Right cardiac atrium (tissue), 5 donors: ENCODE measurements around the gene EFCAB11. TPM values are rescaled to one million over a fixed set of nuclear protein-coding genes. Genes with fewer than 3 reads are reported as not detected.

ENCODE experiments used
- ATAC-seq, 2 donors: fragments of 200-7000 bp; cut with Tn5 transposase; one replicate each; pipeline versions ENCODE4 v1.8.0 to v1.9.1; 2020; ENCODE audit warnings: moderate library complexity in 2 of 2, mild to moderate bottlenecking in 1 of 2
- DNase-seq, 3 donors: peaks; one replicate each; pipeline ENCODE4 v3.0.0-alpha.2; 2020
- H3K27ac ChIP-seq: one replicate; pipeline ENCODE4 v1.5.1; 2013; ENCODE audit warnings: mild to moderate bottlenecking, low read length, control low read depth, moderate library complexity
- H3K27me3 ChIP-seq: one replicate; pipeline ENCODE4 v1.6.1; 2013; ENCODE audit not compliant: control insufficient read depth, insufficient read depth
- H3K4me1 ChIP-seq: one replicate; pipeline ENCODE4 v1.6.1; 2013; ENCODE audit warnings: low read length; ENCODE audit not compliant: control insufficient read depth, insufficient read depth
- H3K4me3 ChIP-seq: one replicate; pipeline ENCODE4 v1.5.1; 2013; ENCODE audit warnings: low read length, control low read depth
- H3K9me3 ChIP-seq: one replicate; pipeline ENCODE4 v1.6.1; 2013; ENCODE audit warnings: low read length; ENCODE audit not compliant: control insufficient read depth
- WGBS: extraction: QIAGEN DNeasy Blood & Tissue Kit; methylation state at CpG from one replicate; pipeline ENCODE4 v1.1.7; 2013; 5-methylcytosine and 5-hydroxymethylcytosine counted together
- intact Hi-C, 4 donors: fragments of 100-400 bp; cut with DNase I; formaldehyde crosslinking; loops; one replicate each; pipeline versions ENCODE4 v1.11.0 to v1.14.0; 2022 to 2023
- polyA plus RNA-seq: library from polyadenylated mRNA; stranded (reverse); fragments of 200-250 nt; gene quantifications from one replicate; pipeline ENCODE4 v1.2.3, GENCODE V29; 2013
- total RNA-seq, 4 donors: library from RNA; stranded (reverse); fragmentation: NEBNext Ultra II Directional; extraction: Animal tissue kit (Norgen Biotek cat#: 25700); gene quantifications; one replicate each; pipeline ENCODE4 v1.2.1, GENCODE V29; 2021
- donor health status: healthy with polysubstance abuse.
- donor health status: DM: no; HTN: yes; CAD: no.
- donor health status: DM: no; HTN: no; CAD: no.
- donor health status: DM: no; HTN: yes; CAD: no; lungs with severe emphysema.
- donor health status: DM: yes; HTN: yes; CAD: no.

EFCAB11 gene
- total and polyA plus RNA-seq, 5 donors = 3.0 to 4.2 (median 4.2) TPM

DNA sequence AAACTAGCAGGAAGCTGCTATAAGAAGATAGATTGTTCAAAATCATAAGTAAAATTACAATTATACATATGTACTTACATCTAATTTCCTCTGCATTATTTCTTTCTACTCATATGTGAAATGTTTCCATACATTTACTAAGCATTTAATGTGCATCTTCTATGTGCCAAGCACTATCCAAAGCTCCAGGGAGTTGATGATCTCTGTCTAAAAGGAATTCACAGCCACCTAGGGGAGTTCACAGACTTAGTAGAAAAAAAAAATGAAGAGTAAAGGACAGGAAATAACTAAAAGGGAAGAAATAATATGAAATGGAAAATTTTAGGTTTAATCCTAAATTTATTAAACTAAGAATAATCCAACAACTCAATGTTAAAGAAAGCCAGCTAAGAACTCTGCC is 91.7 kb downstream of the EFCAB11 start:
- DNase-seq = no peak
- Histone ChIP-seq H3K4me1 (no peaks in the 10 kb centered on the region), H3K4me3 (no peak overlapping the region), H3K9me3 (peaks cover 2% of the 10 kb centered on the region), H3K27ac (no peak overlapping the region), H3K27me3 (no peaks in the 10 kb centered on the region)
- ATAC-seq = no peak
- intact Hi-C loops = no loop called here

GRCh38 chr14:89861630-89862029 is 92.9 kb downstream of the EFCAB11 start:
- no peak for ATAC-seq
- H3K4me3 ChIP-seq = no peak overlapping the region
- intact Hi-C loops = no loop called here
- H3K27ac ChIP-seq = no peak overlapping the region
- H3K9me3 ChIP-seq = no peaks in the 10 kb centered on the region
- no peaks in the 10 kb centered on the region for H3K4me1 ChIP-seq
- H3K27me3 ChIP-seq = no peaks in the 10 kb centered on the region
- no peak for DNase-seq

GRCh38 chr14:89858089-89858488 is 96.4 kb downstream of the EFCAB11 start:
- DNase-seq = no peak
- H3K9me3 ChIP-seq = no peaks in the 10 kb centered on the region
- H3K4me3 ChIP-seq = no peak overlapping the region
- intact Hi-C loops = no loop called here
- 76% methylated on average over 4 of the region's 4 CpGs for WGBS
- no peaks in the 10 kb centered on the region for H3K27me3 ChIP-seq
- H3K27ac ChIP-seq = no peak overlapping the region
- no peak for ATAC-seq
- H3K4me1 ChIP-seq = no peaks in the 10 kb centered on the region

DNA sequence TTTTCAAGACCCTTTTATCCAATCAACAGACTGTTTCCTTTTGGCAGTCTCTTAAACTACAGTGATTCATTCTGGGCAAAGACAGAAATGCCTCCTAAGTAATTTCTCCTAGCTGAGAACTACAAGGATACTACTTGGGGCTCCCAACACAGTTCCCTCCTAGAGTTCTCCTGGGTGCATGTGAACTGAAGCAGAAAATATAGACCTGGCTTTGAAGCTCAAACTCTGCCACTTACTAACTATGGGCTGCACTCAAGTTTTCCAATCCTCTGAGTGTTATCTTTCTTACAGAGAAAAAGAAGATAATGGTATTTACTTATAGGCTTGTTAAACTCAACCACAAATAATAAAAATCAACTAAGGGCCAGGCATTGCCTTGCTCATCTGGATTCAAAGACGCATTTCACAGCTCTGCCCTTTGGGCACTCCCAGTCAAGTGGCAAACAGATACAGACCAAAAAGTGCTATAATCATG is 97.6 kb downstream of the EFCAB11 start:
- Histone ChIP-seq H3K4me1 (no peaks in the 10 kb centered on the region), H3K27ac (no peak overlapping the region), H3K27me3 (no peaks in the 10 kb centered on the region), H3K9me3 (no peaks in the 10 kb centered on the region), H3K4me3 (no peak overlapping the region)
- DNase-seq = no peak
- 91% methylated on average over 1 of the region's 1 CpG for WGBS
- ATAC-seq = no peak
- intact Hi-C loops = no loop called here

GRCh38 chr14:89855961-89856656 is 98.4 kb downstream of the EFCAB11 start:
- no peaks in the 10 kb centered on the region for H3K4me1 ChIP-seq
- intact Hi-C loops = no loop called here
- ATAC-seq = peak in 1 of 2 donors; percentile 29
- H3K27ac ChIP-seq = no peak overlapping the region
- no peaks in the 10 kb centered on the region for H3K27me3 ChIP-seq
- H3K9me3 ChIP-seq = no peaks in the 10 kb centered on the region
- H3K4me3 ChIP-seq = no peak overlapping the region
- DNase-seq = no peak
- 86% methylated on average over 8 of the region's 8 CpGs for WGBS

DNA sequence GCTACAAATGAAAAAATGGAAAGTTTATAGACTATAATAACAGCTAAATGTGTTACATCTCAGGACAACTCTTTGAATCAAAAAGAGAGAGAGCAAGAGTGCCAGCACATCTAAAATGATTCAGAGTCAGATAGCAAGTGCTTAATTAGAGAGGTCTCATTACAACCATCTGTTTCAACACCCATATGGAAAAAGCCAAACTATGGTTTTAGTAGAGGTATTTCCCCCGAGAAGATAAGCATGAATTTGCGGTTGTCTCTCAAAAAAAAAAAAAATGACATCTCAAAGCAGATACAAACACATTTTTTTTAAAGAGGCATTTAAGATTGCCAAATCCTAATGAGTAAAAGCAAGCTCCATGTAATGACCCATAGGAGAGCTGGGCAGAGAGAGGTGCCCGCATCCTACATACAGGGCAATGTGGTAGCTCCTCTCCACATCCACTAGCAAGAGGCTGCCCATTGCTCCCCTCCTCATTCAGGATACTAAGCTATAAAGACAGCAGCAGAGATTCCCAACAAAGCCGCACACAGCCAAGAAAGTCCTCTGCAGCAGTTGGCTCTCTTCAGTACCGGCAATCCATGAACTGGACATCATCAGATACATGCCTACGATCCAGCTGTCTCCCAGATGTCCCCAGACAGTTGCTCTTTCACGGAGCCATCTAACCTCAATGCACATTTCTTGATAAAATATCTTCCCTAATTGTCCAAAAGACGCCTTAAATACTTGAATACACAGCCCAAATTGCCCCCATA is 100.4 kb downstream of the EFCAB11 start:
- DNase-seq (no peak), ATAC-seq (no peak)
- Histone ChIP-seq H3K4me3 (no peak overlapping the region), H3K9me3 (no peaks in the 10 kb centered on the region), H3K27me3 (no peaks in the 10 kb centered on the region), H3K4me1 (no peaks in the 10 kb centered on the region), H3K27ac (no peak overlapping the region)
- 74% methylated on average over 8 of the region's 8 CpGs for WGBS
- intact Hi-C loops = no loop called here

DNA sequence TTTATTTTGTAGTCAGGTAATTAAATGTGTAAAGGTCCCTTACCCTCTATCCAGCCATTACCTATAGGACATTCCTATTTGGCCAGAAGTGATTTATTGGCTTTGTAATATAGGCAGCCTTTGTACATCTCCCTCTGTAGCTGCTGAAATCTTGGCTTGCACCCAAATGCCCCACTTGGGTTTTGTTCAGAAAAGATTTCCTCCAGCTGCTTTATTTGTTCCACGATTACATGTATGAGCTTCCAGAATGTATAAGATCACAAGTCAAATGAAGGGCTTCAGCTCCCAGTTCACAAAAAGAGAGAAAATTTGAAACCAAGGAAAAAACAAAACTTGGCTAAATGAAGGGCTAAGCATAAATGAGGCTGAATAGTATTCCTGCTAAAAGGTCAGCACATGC is 103.4 kb downstream of the EFCAB11 start:
- DNase-seq (no peak), ATAC-seq (no peak)
- 24% methylated on average over 1 of the region's 1 CpG for WGBS
- Histone ChIP-seq H3K9me3 (no peaks in the 10 kb centered on the region), H3K4me1 (no peaks in the 10 kb centered on the region), H3K4me3 (no peak overlapping the region), H3K27ac (no peak overlapping the region), H3K27me3 (no peaks in the 10 kb centered on the region)
- intact Hi-C loops = no loop called here

- intact Hi-C loops = no loop called here
- 91% methylated on average over 1 of the region's 1 CpG for WGBS
Observed at GRCh38 chr14:89849931-89850330, 104.6 kb downstream of the EFCAB11 start.

DNA sequence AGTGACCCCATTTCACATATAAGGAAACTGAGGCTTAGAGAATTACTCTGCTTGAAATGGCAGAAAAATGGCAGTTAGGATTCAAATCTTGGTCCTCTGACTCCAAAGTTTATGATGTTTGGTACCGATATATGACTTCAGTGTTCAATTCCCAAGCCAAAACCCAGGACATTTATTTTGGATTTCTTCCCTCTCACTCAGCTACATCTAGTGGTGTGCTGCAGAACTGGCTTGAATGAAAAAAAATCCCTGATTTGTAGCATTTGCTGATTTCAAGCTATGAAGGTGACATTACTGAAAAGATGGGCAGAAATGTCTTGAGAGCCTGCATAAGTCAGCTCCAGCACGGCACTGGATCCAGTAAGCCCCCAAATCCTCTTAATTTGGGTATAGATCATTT is 106.4 kb downstream of the EFCAB11 start:
- DNase-seq (no peak), ATAC-seq (no peak)
- Histone ChIP-seq H3K27me3 (no peaks in the 10 kb centered on the region), H3K4me1 (no peaks in the 10 kb centered on the region), H3K27ac (no peak overlapping the region), H3K9me3 (no peaks in the 10 kb centered on the region), H3K4me3 (no peak overlapping the region)
- WGBS = 76% methylated on average over 2 of the region's 2 CpGs
- intact Hi-C loops = no loop called here

More at GRCh38 chr14:89849931-89850330, 104.6 kb downstream of the EFCAB11 start:
- H3K9me3 ChIP-seq = no peaks in the 10 kb centered on the region
- no peaks in the 10 kb centered on the region for H3K4me1 ChIP-seq
- no peak overlapping the region for H3K4me3 ChIP-seq
- H3K27me3 ChIP-seq = no peaks in the 10 kb centered on the region
- ATAC-seq (no peak), DNase-seq (no peak)
- no peak overlapping the region for H3K27ac ChIP-seq

DNA sequence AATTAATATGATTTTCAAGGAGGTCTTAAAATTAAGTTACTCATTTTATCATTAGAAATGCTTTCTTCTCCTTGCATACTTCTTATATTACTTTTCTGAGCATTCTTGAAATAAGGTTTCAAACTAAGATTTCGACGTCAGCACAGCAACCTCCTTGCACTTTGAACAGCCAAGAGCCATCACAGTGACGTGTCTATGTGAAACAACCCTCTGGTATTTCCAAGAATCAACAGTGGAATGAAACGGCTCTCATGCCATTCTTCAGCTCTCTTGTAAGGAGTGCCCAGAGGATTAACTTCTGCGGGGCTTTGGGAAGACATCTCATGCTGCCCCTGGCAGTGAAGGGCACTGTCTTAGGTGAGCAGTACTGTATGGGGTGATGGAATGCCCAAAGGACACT is 109.2 kb downstream of the EFCAB11 start:
- intact Hi-C loops = no loop called here
- no peak for DNase-seq
- no peak overlapping the region for H3K27ac ChIP-seq
- H3K27me3 ChIP-seq = no peaks in the 10 kb centered on the region
- H3K4me1 ChIP-seq = no peaks in the 10 kb centered on the region
- no peaks in the 10 kb centered on the region for H3K9me3 ChIP-seq
- H3K4me3 ChIP-seq = no peak overlapping the region
- 73% methylated on average over 5 of the region's 5 CpGs for WGBS
- no peak for ATAC-seq

DNA sequence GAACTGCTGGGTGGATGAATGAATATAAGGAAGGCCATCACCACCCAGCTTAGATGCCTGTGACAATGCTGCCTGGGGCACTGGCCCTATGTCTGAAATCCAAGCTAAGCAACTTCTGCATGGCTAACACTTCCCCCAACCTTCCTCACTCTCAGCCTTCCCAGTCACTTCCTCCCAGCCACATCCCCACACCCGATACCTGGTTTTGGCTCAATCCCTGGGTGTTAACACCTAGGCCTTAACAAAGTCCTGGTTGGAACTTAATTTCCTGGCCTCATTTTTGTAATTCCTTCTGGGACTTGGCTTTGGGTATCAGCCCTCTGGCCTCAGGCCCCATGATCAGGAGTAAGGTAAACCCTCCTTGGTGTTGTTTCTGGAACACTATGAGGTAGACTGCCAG is 110.0 kb downstream of the EFCAB11 start:
- DNase-seq (no peak), ATAC-seq (no peak)
- 95% methylated on average over 1 of the region's 1 CpG for WGBS
- intact Hi-C loops = no loop called here
- H3K27ac ChIP-seq = no peak overlapping the region
- no peaks in the 10 kb centered on the region for H3K9me3 ChIP-seq
- H3K4me1 ChIP-seq = no peaks in the 10 kb centered on the region
- no peaks in the 10 kb centered on the region for H3K27me3 ChIP-seq
- H3K4me3 ChIP-seq = no peak overlapping the region
